Neural cell (in vitro differentiated cells): ENCODE results near the gene ZNF565.

Experiments
- CTCF ChIP-seq: fragments of 450-650 bp; IDR thresholded peaks from 2 replicates; pipeline ENCODE4 v1.5.1; 2014; ENCODE audit warnings: antibody characterized with exemption, mild to moderate bottlenecking, moderate library complexity; ENCODE audit not compliant: poor library complexity, severe bottlenecking
- RAD21 ChIP-seq: fragments of 450-650 bp; conservative IDR thresholded peaks from 2 replicates; pipeline ENCODE4 v1.6.1; 2014; ENCODE audit warnings: antibody characterized with exemption, mild to moderate bottlenecking, moderate library complexity

- TF ChIP-seq CTCF (no peak), RAD21 (no peak)
Observed at GRCh38 chr19:36144624-36145023, 69.8 kb downstream of the ZNF565 start.
